Measurements from ENCODE around the gene C1QTNF6.

GRCh38 chr22:37211866-37212173 lies 23.8 kb upstream of the C1QTNF6 start:
- TF ChIP-seq TCF7L2 (IDR thresholded peaks at IDR 0.05; ENCODE audit: low read depth, low read length) (no peak), POLR2AphosphoS5 (IDR thresholded peaks at IDR 0.05; ENCODE audit: low read depth, low read length) (no peak), CTCF (IDR thresholded peaks at IDR 0.05) (no peak)

Measured in Panc1 (cell line).